BE2C (cell line): ENCODE data around the gene CYP26C1.

Experiments used
- DNase-seq: peaks from one replicate; pipeline ENCODE4 v3.0.0-alpha.2; 2020
- H3K27me3 ChIP-seq: fragments of 250-450 bp; sonication (Bioruptor Pico); 2 replicates; pipeline ENCODE4 v1.5.1; 2020; ENCODE audit warnings: mild to moderate bottlenecking
- H3K36me3 ChIP-seq: fragments of 250-450 bp; sonication (Bioruptor Pico); 2 replicates; pipeline ENCODE4 v1.5.1; 2020; ENCODE audit warnings: mild to moderate bottlenecking
- H3K4me1 ChIP-seq: fragments of 250-450 bp; sonication (Bioruptor Pico); 2 replicates; pipeline ENCODE4 v1.5.1; 2020
- H3K4me3 ChIP-seq: 2 replicates; pipeline ENCODE4 v1.5.1; 2011; ENCODE audit warnings: low read depth, low read length
- H3K9me3 ChIP-seq: fragments of 250-450 bp; sonication (Bioruptor Pico); 2 replicates; pipeline ENCODE4 v1.5.1; 2020
- CTCF ChIP-seq: IDR thresholded peaks from 2 replicates; pipeline ENCODE4 v1.5.1; 2012; ENCODE audit warnings: mild to moderate bottlenecking, low read depth, low read length

The CYP26C1 gene

GRCh38 chr10:93066544-93066913 lies 5.9 kb downstream of the CYP26C1 start:
- no peaks in the 10 kb centered on the region for H3K36me3 ChIP-seq
- H3K4me1 ChIP-seq, result no peaks in the 10 kb centered on the region
- no peak overlapping the region for H3K4me3 ChIP-seq
- no peak for TF ChIP-seq CTCF
- no peaks in the 10 kb centered on the region for H3K9me3 ChIP-seq
- H3K27me3 ChIP-seq, result peaks cover 54% of the 10 kb centered on the region
- no peak for DNase-seq

GRCh38 chr10:93067443-93068365 lies 7.1 kb downstream of the CYP26C1 start:
- Histone ChIP-seq H3K27me3 (peaks cover 65% of the 10 kb centered on the region), H3K36me3 (no peaks in the 10 kb centered on the region), H3K4me3 (no peak overlapping the region), H3K4me1 (no peaks in the 10 kb centered on the region), H3K9me3 (no peaks in the 10 kb centered on the region)
- DNase-seq, result no peak
- no peak for TF ChIP-seq CTCF

- H3K4me1 ChIP-seq, result no peaks in the 10 kb centered on the region
- no peak for DNase-seq
- no peak overlapping the region for H3K4me3 ChIP-seq
- TF ChIP-seq CTCF, result 0 out of 2 replicates have a peak, but pooled peaks have one; percentile 9
- no peaks in the 10 kb centered on the region for H3K9me3 ChIP-seq
- H3K27me3 ChIP-seq, result peaks cover 74% of the 10 kb centered on the region
- no peaks in the 10 kb centered on the region for H3K36me3 ChIP-seq
Observed at GRCh38 chr10:93068411-93069244, 8.0 kb downstream of the CYP26C1 start.

- Histone ChIP-seq H3K27me3 (peaks cover 80% of the 10 kb centered on the region), H3K4me3 (no peak overlapping the region), H3K36me3 (no peaks in the 10 kb centered on the region), H3K4me1 (no peaks in the 10 kb centered on the region), H3K9me3 (no peaks in the 10 kb centered on the region)
- DNase-seq, result no peak
- TF ChIP-seq CTCF, result no peak
Observed at GRCh38 chr10:93069245-93069561, 8.6 kb downstream of the CYP26C1 start.

GRCh38 chr10:93070378-93071176 lies 10.0 kb downstream of the CYP26C1 start:
- DNase-seq, result no peak
- no peak for TF ChIP-seq CTCF
- Histone ChIP-seq H3K27me3 (peaks cover 87% of the 10 kb centered on the region), H3K9me3 (no peaks in the 10 kb centered on the region), H3K36me3 (no peaks in the 10 kb centered on the region), H3K4me3 (no peak overlapping the region), H3K4me1 (no peaks in the 10 kb centered on the region)
